ENCODE measurements around the gene SH3PXD2A.
"Not testable (repeated sequence)": the region's sequence is repeated elsewhere in the genome, so short reads cannot be mapped to it uniquely, and the experiment has no call there.

The SH3PXD2A gene

DNA sequence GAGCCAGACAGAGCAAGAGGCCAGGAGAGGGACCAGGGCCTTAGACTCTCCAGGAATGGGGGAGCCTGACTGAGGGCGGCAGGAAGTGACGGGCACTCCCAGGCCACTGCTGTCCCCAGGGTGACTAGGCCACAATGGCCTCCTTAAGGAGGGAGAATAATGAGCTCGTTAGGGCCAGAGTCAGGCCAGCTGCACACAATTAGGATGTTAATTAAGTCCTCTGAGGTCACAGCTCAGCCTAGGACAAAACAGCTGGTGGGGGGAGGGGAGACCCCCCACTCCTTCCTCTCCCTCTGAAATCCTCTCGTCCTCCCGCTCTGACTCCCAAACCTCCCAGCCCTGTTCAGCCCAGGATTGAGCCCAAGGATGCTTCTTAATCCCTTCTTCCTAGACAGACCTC is 218.9 kb downstream of the SH3PXD2A start:
- DNase-seq, result no peak

DNA sequence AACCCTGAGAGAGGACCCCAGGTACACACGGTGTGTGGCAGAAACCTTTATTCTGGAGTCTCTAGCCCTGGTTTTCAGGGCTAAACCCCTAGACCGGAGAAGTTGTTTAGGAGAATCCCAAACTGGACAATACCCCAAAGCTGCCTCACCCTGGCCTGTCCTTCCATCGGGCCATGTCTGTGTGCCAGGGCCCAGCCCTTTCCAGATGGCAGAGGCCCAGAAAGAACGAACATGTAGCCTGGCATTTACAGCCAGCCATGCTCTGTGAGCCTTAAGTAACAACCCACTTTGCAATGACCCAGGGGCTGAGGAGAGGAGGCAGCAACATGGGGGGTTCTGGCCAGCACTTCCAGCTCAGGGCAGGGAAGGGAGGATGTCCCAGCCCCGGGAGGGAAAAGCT is 219.8 kb downstream of the SH3PXD2A start:
- no peak for DNase-seq

DNA sequence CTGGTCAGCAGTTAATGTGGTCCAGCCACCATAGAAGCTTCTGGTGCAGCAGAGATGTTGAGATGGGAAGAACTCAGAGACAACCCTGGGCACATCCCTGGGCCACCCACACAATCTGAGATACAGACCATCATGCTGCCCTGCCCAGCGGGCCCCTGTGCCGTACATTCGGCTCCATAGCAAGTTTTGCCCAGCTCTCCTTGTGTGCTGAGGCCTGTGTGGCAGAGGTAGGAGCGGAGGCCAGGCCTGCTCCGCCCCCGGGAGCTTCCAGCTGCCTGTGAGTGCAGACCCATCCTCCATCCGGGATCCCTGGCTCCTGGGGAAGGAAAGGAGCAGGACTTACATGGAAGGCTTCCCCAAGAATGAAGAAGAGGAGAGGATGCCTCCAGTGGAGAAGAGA is 221.5 kb downstream of the SH3PXD2A start:
- no peak for DNase-seq

DNA sequence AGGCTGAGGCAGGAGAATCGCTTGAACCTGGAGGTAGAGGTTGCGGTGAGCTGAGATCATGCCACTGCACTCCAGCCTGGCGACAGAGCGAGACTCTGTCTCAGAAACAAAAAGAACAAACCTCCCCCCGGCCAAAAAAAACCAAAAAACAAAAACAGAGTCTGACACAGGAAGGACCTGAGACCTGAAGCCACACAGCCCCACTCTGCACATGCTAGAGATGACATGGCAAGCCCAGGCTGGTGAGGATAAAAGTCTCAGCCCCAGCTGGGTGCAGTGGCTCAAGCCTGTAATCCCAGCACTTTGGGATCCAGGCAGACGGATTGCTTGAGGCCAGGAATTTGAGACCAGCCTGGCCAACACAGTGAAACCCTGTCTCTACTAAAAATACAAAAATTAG is 222.5 kb downstream of the SH3PXD2A start:
- not testable (repeated sequence) for DNase-seq

DNA sequence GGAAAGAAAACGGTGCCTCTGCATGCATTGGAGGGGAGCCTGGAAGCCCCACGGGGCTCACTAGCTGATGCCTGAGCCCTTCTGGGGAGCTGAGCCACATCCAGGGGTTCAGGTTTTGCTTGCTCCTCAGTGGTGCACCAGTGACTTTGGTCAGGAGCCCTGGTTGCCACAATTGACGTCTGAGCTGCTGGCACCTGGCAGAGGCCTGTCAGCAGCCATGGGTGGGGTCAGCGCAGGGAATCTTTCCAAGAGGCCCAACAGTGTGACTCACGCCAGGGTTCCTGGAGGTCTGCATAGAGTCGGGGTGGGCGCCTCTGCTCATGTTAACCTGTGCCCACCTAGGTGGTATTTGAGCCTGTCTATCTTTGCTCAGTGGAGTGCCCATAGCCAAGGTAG is 223.1 kb downstream of the SH3PXD2A start:
- DNase-seq, result no peak

DNA sequence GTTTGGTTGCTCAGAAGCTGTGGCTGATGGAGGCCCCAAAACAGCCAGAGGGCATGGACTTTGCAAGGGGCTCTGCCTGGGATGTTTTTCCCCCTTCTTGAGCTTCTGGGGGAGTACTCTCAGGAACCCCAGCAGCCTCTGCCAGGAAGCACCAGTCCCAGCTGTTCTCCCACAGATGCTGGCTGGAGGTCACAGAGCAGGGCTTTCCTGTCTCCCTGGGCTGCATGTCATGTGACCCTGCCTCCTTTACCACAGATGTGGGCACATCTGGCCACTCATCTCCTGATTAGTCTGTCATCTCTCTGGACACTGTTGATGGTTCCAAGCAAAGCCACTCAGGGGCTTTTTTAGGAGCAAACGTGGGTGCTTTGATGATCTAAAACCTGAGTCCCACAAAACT is 225.2 kb downstream of the SH3PXD2A start:
- no peak for DNase-seq

DNA sequence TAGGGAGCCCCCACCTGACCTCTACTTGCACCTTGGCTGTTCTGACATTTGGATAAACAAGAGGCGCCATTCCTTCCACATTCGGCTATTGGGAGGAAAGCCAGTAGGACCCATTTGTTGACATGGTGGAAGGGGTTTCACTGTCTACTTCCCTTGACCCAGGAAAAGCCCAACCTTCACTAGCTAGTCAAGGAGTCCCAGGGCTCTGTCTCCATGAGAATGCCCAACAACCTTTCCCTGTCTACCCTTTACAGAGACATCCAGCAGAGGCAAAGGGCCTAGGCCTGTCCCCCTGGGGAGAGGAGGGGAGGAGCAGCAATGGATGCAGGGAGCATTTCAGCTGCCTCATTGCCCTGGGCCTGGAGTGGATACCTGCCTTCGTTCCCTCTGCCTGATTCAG is 225.8 kb downstream of the SH3PXD2A start:
- DNase-seq, result no peak

DNA sequence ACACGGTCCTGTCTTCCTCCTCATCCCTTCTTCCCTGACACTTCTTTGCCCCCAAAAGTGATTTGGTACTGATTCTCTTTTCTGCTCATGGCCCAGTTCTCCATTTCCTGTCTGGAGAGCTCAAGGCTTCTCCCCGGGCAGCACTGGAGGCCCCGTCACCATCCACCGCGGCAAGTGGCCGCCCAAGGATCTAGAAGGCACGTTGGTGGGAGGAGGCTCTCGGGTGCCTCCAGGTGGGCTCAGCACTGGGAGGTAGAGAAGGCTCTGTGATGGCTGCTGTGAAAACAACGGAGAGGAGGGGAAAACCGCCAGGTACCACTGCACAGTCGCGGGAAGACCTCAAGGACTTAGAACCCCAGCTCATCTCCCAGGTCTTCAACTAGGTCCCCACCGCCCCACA is 227.5 kb downstream of the SH3PXD2A start:
- DNase-seq, result no peak

DNA sequence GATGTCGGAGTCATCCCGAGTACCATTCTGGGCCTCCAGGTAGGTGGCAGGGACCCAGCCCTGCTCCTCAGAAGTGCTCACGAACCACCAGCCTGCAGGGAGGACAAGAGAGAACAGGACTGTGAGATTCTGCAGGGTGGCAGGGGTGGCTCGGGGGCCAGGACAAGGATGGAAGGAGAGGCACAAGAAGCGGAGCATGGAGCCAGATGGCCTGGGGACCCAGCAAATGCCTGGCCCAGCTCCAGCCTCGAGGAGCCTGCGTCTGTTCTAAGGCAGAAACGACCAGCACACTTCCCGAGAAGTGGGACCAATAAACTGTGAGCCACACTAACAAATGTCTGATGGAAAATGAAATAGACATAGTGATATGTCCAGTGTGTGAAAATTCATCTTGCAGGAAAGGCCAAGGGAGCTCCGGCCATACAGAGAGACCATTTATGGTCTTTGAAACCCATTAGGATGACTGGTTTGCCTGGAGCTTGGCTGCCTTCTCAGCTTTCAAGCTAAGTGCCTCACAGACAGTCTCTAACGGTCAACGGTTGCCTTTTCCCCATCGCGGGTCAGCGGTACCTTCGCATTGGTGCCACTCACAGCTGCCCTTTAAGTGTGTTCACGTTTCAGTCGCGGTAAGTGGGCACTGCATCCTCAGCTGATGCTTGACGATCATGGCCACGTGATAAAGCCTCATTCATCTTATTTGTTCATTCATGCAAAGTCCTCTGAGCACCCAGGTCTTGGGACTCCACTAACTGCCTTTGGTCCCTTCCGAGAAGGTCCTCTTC is 228.1 kb downstream of the SH3PXD2A start:
- DNase-seq, result no peak

DNA sequence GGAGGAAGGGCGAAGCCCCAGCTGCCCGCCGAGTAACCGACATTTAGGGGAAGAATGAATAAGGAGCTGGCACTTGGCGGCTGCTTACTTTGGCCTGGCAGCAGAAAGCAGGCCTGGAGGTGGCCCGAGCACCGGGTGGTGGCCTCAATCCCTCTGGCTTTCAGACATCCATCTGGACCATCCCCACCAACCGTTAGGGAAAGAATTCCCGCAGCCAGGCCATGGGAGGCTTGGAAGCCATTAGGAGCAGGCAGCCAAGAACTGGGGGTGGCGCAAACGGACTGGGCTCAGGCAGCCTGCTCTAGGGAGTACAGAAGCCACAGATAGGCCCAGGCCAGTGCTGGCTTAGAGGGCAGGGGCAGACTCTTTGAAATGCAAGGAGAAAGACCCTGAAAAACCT is 229.2 kb downstream of the SH3PXD2A start:
- DNase-seq, result no peak

DNA sequence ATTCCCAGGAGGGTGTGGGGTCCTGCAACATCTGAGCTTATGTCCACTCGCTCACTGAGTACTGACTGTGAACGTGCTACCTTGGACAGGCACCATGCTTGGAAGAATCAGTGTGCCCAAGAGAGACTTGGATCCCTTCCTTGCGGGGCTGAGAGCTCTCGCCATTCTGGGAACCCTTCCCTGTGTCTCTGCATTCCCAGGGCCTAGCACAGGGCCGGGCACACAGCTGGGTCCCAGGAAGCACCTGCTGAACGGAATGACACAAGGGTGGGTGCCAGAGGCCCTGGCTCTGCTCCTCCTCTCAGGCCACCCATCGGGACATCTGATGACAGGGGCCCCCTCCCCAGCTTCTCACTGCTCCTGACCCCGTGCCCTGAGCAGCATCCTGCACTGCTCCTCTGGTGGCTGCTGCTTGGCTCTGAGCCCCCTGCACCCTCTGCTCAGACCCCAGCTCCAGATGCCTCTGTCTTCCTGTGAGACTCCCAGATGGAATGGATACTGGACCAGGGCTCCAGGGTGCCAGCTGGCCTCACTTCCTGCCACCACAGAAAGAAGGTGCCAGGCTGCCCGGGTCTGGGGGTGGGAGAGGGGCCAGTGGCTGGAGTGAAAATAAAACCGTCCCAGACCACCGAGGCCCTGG is 232.3 kb downstream of the SH3PXD2A start:
- no peak for DNase-seq

DNA sequence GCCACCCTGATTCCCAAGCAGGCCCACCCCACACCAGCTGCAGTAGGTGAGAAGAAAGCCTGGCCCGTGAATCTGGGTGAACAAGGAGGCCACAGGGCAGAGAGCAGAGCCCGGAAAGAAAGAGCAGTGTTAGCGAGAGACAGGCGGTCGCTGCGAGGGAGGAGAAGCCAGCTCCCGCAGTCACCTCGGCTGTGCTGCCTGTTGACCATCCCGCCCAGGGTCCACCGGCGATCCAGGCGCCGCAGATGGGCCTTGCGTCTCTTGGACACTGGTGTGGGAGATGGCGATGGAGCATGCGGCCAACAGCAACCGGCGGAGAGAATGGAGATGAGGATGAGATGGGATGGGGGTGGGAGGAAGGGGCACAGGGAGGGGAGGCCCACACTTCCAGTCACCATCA is 233.1 kb downstream of the SH3PXD2A start:
- no peak for DNase-seq

DNA sequence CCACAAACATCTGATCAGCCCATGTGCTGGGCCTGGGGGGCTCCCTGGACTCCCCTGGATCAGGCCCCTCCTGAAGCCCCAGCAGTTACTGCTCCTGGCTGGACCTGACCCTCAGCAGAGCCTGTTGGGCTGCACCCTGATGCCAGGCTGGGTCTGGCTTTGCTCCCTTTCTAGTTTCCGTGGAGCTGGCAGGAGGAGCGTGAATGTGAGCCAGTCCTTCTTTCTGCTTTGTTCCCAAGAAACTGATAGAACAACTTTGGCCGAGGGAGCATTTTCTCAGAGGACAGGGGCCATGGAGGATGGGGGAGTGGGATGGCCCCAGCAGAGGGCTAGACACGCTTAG is 233.6 kb downstream of the SH3PXD2A start:
- no peak for DNase-seq

DNA sequence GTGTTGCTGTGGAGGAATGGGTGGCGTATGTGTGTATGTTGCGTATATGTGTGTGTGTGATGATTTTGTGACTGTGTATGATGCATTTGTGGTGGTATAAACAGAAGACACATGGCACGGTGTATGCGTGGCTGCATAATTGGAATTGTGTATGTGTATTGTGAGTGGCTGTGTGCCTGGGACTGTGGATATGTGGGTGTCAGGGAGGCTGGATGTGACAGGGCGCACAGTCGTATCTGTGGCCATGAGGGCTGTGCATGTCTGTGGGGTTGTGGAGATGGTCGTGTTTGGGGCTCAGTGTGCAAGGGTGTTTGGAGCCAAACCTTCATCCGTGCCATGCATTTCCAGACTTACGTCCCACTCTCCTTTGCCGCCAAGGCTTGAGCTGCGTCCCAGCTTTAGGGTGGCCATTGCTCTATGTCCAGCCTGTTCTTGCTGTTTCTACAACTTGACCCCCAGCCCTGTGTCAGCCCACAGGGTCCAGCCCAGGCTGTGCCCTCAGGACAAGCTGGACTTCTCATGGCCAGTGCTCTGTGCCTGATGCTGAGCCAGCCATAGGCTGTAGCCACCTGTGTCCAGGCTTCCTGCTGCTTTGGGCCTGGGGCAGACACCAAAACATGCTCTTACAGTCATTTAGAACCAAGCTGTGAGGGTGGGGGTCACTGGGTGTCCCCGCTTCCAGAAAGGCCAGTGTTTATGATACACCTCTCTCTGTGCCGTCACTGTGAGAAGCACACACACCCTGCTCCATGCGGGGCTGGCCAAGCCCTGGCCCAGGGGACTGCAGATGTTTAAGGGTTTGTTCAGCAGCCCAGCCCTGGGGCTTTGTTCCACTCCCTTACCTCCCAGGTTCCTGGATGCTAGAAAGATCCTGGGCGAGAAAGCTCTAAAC is 234.2 kb downstream of the SH3PXD2A start:
- no peak for DNase-seq

DNA sequence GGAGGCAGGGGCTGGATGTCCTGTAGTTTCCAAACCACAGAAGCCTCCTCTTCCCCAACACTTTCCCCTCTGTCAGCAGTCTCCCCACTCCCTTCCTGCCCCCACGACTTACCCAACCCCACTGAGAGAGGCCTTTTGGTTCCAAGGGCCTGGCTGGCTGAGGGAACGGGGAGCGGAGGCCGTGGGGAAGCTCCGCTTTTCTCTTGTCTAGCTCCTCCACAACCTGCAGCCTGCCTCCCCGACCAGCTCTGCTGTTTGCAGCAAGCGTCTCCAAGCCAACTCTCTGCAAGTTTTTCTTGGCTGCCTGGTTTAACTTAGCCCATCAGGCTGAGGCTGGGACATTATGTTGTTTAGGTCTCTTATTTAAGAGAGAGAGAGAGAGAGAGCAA is 235.0 kb downstream of the SH3PXD2A start:
- no peak for DNase-seq

DNA sequence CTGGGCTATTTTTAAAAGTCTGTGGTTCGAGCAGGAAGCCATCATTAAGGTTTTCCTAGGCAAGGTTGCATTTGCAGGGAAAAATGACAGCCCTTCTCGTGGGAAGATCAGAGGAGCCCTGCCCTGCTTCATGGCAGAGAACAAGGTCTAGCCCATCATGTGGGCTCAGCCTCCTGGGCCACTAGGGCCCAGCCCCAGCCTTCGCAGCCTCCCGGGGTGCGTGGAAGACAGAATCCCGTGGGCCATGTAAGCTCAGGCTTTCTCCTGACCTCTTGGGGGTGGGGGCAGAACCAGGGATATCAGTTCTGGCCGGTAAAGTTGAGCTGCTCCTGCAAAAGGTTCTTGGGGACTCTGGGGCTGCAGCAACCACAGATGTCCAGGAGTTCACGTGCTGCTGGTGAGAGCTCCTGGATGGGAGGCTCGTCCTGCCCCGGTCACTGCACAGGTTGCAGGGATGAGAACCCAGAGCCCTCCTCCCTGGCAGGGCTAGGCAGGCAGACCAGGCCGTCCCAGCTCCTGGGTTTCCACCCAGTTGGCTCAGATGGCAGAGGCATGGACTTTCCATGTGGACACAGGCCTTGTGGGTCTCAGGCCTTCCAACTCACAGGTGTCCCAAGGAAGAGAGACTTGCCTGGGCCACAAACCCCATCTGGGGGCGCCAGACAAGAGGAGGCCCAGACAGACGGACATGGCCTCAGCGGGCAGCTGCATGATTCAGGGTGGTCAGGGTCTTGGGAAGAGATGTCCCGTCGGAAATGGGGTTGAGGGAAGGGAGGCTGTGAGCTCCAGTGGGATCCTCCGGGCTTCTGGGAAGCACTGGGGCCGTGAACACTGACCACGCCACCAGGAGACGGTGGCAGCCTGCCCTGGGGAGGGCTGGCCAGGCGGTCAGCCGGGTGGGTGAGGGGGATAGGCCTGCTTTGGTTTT is 235.7 kb downstream of the SH3PXD2A start:
- DNase-seq, result no peak

DNA sequence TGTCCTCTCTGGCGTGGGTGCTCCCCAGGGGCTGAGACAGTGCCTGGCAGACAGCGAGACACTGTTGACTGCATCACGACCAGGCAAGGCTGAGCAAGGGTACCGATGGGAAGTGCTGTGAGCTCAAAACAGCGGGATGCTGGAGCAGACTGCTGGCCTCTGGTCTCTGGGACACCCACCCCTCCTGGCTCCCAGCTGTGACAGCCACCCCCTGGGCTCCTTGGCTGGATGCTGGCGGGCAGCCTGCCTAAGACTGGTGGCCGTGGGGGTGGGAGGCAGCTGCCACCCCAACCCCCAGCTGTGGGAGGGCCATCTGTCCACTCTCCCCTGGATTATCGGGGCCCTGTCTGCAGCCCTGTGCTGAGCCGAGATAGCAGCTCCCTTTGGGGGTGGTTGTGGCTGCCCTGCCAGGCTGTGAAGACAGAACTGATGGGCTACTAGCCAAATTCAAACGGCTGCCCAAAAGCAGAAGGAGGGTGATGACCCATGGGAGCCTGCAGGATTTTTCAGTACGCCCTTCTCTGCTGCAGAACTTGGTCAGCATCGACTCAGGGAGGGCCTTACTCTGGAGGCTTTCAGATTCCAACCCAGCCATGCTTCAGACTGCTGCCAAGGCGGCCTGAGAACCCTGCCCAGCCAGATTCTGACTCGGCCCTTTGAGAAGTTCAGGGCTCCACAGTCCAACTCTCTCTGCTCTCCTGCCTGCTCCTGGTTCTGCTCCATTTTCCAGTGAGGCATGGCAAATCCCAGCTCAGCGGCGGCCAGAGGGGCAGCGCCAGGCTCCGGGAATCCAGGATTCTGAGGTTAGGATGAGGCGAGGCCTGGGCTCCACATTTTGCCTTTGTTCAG is 236.6 kb downstream of the SH3PXD2A start:
- DNase-seq, result peak; percentile 21

DNA sequence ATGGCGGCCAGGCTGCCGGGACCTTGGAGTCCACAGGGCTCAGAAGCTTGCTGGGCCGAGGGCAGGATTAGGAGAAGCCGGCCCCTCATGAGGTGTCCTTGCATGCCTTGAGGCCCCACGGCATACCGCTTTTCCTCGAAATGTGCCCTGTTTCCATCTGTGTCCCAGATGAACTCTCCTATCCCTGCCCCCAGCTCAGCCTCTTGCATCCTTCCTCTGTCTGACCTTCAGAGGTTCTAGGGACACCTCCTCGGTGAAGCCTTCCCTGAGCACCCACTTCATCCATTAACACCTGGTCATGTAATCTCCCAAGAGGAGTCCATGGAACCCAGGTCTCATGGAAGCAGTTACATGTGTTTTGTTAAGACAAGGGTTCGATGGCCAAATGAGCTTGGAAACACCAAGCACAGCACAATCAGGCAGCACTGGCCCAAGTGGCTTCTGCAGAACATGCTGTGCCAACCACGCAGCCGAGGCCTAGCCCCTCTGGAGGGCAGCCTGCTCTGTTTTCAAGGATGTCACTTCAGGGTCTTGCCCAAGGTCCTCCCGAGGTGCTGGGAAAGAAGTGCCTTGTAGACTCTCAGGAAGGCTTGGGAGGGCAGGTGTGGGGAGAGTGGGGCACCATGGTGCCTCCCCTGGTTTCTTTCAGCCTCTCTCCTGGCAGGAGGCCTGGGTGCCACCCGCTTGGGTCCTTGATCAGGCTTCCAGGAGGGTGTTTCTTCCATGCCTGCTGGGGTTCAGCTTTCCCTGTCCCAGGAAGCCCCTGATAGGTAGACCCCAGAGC is 237.6 kb downstream of the SH3PXD2A start:
- no peak for DNase-seq

DNA sequence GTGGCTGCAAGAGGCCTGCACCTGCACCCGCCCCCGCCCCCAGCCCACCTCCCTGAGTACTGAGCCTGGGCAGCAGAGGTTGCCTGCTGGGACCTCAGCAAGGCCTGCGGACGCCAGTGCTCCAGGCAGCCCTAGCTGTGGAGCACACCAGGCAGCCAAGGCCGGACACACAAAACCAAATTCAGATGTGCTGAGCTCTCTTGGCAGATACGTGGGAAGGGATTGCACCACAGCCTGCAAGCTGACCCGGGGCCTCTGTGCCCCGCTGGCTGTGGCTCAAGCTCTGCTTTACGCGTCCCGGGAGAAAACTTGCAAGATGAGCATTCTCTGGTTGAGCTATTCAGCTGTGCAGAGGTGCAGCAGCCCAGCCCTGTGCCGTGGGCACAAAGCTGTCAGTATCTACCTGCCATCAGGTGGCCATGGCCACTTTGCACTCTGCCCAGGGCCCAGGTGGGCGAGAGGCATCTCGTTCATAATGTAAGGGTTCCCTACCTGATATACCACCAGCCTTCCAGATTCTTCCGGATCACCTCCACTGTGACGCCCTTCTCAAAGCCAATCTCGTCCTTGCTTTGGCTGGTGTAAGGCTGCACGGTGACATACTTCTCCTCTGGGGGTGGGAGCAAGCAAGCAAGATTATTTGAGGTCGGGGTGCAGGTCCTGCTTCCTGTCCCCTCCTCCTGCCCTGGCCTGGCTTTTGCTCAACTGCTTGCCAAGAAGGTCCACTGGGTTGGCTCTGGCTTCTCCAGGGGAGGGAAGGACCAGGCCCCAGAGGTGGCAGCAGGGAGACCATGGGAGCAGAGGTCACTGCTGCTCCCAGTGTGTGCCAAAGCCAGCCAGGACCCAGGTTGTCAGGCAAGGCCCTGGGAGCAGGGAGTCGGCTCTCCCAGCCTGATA is 238.4 kb downstream of the SH3PXD2A start:
- DNase-seq, result peak; percentile 78
